ENCODE data around the gene FOXJ3. TPM values are rescaled to one million over a fixed set of nuclear protein-coding genes. Genes with fewer than 3 reads are reported as not detected.

The FOXJ3 gene
- 10 to 100 TPM; 47.8 to 50.5 (median 49.8) TPM for total RNA-seq

DNA sequence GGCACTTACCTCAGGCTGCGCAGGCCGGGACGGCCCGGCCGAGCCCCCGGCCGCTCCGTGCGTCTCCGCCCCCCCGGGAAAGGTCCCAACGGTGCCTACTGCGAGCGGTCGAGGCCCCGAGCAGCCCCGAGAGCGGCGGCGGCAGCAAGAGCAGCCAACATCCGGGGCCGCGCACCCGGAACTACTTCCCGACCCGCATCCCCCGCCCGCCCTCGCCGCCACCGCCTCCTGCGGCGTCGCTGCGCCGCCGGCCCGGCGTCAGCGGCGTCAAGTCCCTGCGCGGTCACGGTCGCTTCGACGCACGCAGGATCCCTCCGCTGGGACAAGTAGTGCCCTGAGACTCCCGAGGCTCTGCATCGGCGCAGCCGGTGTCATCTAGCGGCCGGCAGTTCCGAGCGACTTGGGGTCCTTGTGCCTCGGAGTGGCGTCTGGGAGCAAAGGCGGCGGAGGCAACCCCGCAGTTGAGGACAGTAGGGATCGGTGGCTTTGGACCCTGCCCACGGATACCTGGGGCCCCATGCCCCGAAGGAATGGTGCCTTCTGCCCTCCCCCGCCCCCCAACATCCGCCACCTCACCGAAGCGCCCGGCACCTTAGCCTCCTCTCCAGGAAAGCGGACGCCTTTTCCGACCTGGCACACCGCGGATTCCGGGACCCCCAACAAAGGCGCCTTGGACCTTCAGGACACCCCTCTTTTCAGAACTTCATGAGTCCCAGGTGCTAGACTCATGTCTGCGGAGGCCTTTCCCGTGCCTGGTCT lies at the start of gene FOXJ3:
Gene FOXJ3 (minus strand): TSS at position 186 of the 759 bp plus-strand sequence. CDS start 24,142 bp downstream, outside the sequence.
- DNase-seq, result peak; percentile 93
- no peaks in the 10 kb centered on the region for H3K9me3 Mint-ChIP-seq
- H3K27me3 Mint-ChIP-seq (ENCODE audit: low read depth), result no peaks in the 10 kb centered on the region
- peak within 1 kb of the TSS; percentile 89 for H3K4me3 Mint-ChIP-seq
- peaks cover 7% of the 10 kb centered on the region for H3K36me3 Mint-ChIP-seq (ENCODE audit: insufficient read depth)
- H3K4me1 Mint-ChIP-seq (ENCODE audit: low read depth), result peaks cover 45% of the 10 kb centered on the region
- peak; percentile 92 to 95 for ATAC-seq

DNA sequence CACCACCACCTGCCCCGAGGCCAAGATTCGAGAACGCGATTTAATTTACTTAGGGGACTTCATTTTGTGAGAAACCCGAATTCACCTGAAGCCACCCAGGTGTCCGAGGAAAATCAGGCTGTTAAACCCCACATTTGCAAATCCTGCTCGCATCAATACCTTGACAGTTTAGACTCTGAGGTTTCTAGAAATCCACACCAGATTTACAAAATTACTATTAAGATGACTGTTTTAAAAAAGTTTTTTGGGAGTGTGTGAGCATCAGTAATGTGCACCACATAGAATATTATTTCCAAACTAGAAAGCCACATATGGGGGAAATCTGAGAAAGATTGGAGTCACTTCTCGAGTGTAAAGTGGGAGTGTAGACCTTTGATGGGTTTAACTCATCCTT lies 46.2 kb upstream of the FOXJ3 start:
- Mint-ChIP-seq H3K4me1 (ENCODE audit: low read depth) (peaks cover 6% of the 10 kb centered on the region), H3K36me3 (ENCODE audit: insufficient read depth) (no peaks in the 10 kb centered on the region), H3K9me3 (no peaks in the 10 kb centered on the region), H3K27me3 (ENCODE audit: low read depth) (peaks cover 48% of the 10 kb centered on the region), H3K4me3 (peak overlapping the region; percentile 76)
- no peak for ATAC-seq
- DNase-seq, result no peak

DNA sequence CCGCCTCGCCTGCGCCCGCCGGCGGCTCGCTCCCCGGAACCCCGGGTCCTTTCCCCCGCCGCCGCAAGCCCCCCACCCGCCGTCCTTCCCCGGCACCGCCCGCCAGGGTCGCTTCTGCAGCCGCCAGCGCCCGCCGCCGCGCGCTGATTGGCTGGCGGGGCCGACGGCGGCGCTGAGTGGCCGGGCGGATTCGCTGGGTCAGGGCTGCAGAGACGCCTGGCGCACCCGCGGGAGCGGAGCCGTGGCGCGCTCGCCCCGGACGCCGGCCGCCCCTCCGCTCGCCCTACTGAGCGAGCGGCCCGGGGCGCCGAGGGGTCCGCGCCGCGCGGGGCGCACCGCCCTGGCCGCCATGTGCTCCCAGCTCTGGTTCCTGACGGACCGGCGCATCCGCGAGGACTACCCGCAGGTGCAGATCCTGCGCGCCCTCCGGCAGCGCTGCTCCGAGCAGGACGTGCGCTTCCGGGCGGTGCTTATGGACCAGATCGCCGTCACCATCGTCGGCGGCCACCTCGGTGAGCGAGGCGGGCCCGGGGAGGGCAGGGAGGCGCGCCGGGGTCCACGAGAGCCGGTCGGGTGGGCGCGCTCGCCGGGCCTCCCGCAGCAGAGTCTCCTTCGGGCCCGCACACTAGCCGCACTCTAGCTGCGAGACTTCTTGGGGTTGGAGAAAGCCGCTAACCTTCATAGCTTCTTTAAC lies 45.7 kb upstream of the FOXJ3 start, which contains the start of gene RIMKLA:
Gene RIMKLA (plus strand): TSS at position 207 of the 694 bp plus-strand sequence. CDS start 143 bp downstream, at position 350.
- Mint-ChIP-seq H3K4me1 (ENCODE audit: low read depth) (peaks cover 6% of the 10 kb centered on the region), H3K36me3 (ENCODE audit: insufficient read depth) (no peaks in the 10 kb centered on the region), H3K9me3 (no peaks in the 10 kb centered on the region), H3K27me3 (ENCODE audit: low read depth) (peaks cover 49% of the 10 kb centered on the region), H3K4me3 (peak within 1 kb of the TSS; percentile 77)
- peak; percentile 93 to 96 for ATAC-seq
- DNase-seq, result peak; percentile 21

GRCh38 chr1:42379794-42380585 lies 45.0 kb upstream of the FOXJ3 start:
- Mint-ChIP-seq H3K4me1 (ENCODE audit: low read depth) (peaks cover 6% of the 10 kb centered on the region), H3K4me3 (peak overlapping the region; percentile 77), H3K27me3 (ENCODE audit: low read depth) (peaks cover 51% of the 10 kb centered on the region), H3K9me3 (no peaks in the 10 kb centered on the region), H3K36me3 (ENCODE audit: insufficient read depth) (no peaks in the 10 kb centered on the region)
- no peak for DNase-seq
- peak; percentile 61 to 66 for ATAC-seq

DNA sequence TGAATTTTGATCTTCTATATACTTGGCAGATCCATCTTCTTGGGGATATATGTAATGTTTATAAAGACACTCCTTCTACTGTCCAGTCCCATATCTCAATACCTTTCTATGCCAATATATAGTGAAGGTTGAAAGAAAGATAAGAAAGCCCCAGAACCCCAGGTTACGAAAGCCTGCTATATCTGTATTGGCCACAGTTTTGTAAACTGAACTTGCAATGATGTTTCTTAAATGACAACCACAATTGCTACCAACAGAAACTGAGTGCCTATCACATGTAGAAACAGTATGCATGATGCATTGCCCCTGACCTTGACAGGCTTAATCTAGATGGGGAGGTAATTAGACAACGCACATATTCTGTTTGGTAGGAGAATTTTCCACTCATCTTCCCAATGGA lies 37.8 kb upstream of the FOXJ3 start:
- Mint-ChIP-seq H3K36me3 (ENCODE audit: insufficient read depth) (no peaks in the 10 kb centered on the region), H3K4me1 (ENCODE audit: low read depth) (no peaks in the 10 kb centered on the region), H3K27me3 (ENCODE audit: low read depth) (peaks cover 17% of the 10 kb centered on the region), H3K9me3 (no peaks in the 10 kb centered on the region), H3K4me3 (no peak overlapping the region)
- no peak for ATAC-seq
- no peak for DNase-seq

DNA sequence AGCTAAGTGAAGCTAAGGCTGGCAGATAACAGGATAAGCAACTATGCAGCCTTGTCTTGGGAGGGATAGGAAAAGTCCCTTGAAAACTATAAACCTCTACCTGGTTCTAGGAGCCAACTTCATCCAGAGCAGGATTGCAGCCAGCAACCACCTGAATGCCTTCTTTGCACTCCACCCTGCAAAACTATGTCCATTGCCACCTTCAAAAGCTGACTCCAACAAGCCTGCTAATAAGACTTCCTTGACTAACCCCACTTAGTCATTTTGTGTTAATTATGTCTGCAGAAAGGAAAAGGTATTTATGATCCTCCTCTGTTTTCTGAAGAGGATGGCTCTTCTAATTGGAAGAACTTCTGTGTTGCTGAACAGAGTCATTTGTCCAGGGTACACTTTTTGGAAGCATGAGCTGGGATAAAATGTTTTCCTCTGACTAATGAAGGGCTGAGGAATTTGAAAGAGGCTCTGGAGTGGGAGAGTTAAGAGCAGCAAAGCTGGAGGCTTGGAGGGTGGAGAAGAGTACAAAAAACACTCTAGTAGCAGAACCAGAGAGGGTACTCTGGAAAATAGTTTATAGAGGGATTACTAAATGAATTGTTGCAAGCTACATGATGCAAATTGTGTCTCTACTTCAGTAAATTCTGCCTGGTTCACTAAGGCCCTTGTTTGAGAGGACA lies 36.0 kb upstream of the FOXJ3 start:
- ATAC-seq (no peak), DNase-seq (no peak)
- H3K4me3 Mint-ChIP-seq, result no peak overlapping the region
- no peaks in the 10 kb centered on the region for H3K36me3 Mint-ChIP-seq (ENCODE audit: insufficient read depth)
- no peaks in the 10 kb centered on the region for H3K9me3 Mint-ChIP-seq
- no peaks in the 10 kb centered on the region for H3K4me1 Mint-ChIP-seq (ENCODE audit: low read depth)
- H3K27me3 Mint-ChIP-seq (ENCODE audit: low read depth), result peaks cover 17% of the 10 kb centered on the region

GRCh38 chr1:42369471-42369870 lies 34.4 kb upstream of the FOXJ3 start:
- Mint-ChIP-seq H3K9me3 (no peaks in the 10 kb centered on the region), H3K4me1 (ENCODE audit: low read depth) (no peaks in the 10 kb centered on the region), H3K36me3 (ENCODE audit: insufficient read depth) (no peaks in the 10 kb centered on the region), H3K27me3 (ENCODE audit: low read depth) (peaks cover 13% of the 10 kb centered on the region), H3K4me3 (no peak overlapping the region)
- DNase-seq, result no peak
- ATAC-seq, result no peak

DNA sequence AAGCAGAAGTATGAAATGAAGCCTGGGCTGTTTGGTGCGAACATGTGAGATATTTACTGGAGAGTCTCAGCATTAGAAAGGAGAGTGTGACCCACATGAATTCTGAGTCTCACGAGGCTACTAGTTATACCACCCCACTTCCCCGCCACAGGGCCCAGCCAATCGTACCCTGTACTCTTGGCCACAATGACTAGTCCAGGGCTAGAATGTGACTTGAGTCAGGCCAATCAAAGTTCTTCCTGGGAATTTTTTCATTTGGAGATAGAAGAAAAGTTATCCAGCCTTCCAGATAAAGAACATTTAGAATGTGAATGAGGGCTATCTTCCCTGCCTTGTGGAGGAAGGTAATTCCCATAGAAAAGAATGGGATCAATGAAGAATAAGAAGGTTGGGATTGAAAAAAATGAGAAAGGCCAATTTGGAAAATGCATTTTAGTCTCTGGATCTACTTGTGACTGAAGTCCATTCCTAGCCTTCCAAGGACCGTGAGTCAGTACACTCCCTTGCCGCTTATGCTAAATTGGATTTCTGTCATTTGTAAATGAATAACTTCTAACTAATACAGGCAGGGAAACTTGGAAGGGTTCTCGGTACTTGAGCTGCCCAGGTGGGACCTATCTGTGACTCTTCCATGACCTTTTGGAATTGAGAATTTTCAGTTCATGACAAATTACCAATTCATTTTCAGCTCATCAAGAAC lies 33.2 kb upstream of the FOXJ3 start:
- H3K27me3 Mint-ChIP-seq (ENCODE audit: low read depth), result peaks cover 13% of the 10 kb centered on the region
- no peak overlapping the region for H3K4me3 Mint-ChIP-seq
- ATAC-seq (no peak), DNase-seq (no peak)
- H3K9me3 Mint-ChIP-seq, result no peaks in the 10 kb centered on the region
- H3K36me3 Mint-ChIP-seq (ENCODE audit: insufficient read depth), result no peaks in the 10 kb centered on the region
- no peaks in the 10 kb centered on the region for H3K4me1 Mint-ChIP-seq (ENCODE audit: low read depth)

- ATAC-seq (no peak), DNase-seq (no peak)
- Mint-ChIP-seq H3K27me3 (ENCODE audit: low read depth) (peaks cover 8% of the 10 kb centered on the region), H3K4me3 (no peak overlapping the region), H3K9me3 (no peaks in the 10 kb centered on the region), H3K36me3 (ENCODE audit: insufficient read depth) (no peaks in the 10 kb centered on the region), H3K4me1 (ENCODE audit: low read depth) (no peaks in the 10 kb centered on the region)
Measured at GRCh38 chr1:42365118-42365517, 30.1 kb upstream of the FOXJ3 start.

DNA sequence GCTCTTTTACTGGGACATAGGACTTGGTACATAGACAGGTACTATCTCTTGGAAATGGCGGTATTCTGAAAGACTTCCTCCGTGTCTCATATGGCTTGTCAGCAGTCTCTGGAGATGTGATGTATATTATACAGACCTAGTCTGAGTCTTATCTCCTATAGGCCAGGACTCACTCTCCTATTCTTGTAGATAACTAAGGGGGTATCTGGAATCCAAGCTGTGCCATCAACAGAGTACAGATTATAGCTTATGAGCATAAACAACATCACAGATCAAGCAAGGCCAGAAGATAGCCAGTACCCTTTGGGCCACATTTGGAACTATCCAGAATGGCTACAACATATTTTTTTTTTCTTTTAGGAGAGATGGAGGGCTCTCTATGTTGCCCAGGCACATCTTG lies 29.5 kb upstream of the FOXJ3 start:
- DNase-seq (no peak), ATAC-seq (no peak)
- Mint-ChIP-seq H3K9me3 (no peaks in the 10 kb centered on the region), H3K27me3 (ENCODE audit: low read depth) (peaks cover 8% of the 10 kb centered on the region), H3K4me3 (no peak overlapping the region), H3K4me1 (ENCODE audit: low read depth) (no peaks in the 10 kb centered on the region), H3K36me3 (ENCODE audit: insufficient read depth) (no peaks in the 10 kb centered on the region)

DNA sequence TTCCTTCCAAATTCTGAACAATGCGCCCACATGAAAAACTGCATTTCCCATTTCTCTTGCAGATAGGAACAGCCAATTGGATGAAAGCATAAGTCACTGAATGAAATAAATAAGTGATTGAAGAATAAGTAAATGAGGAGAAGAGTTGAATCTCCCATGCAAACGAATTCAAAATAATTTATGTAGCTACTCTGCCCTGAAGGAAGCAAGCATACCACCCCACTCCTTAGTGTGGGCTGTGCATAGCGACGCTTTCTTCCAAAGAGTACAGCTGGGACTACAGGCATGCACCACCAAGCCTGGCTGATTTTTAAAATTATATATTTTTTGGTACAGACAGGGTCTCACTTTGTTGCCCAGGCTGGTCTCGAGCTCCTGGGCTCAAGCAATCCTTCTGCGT lies 29.1 kb upstream of the FOXJ3 start:
- Mint-ChIP-seq H3K9me3 (no peaks in the 10 kb centered on the region), H3K4me1 (ENCODE audit: low read depth) (no peaks in the 10 kb centered on the region), H3K27me3 (ENCODE audit: low read depth) (peaks cover 8% of the 10 kb centered on the region), H3K36me3 (ENCODE audit: insufficient read depth) (no peaks in the 10 kb centered on the region), H3K4me3 (no peak overlapping the region)
- ATAC-seq, result no peak
- no peak for DNase-seq

GRCh38 chr1:42359466-42359865 lies 24.4 kb upstream of the FOXJ3 start:
- ATAC-seq (no peak), DNase-seq (no peak)
- Mint-ChIP-seq H3K36me3 (ENCODE audit: insufficient read depth) (no peaks in the 10 kb centered on the region), H3K9me3 (no peaks in the 10 kb centered on the region), H3K27me3 (ENCODE audit: low read depth) (peaks cover 5% of the 10 kb centered on the region), H3K4me1 (ENCODE audit: low read depth) (peaks cover 4% of the 10 kb centered on the region), H3K4me3 (no peak overlapping the region)

- no peak for DNase-seq
- Mint-ChIP-seq H3K4me3 (no peak overlapping the region), H3K4me1 (ENCODE audit: low read depth) (peaks cover 4% of the 10 kb centered on the region), H3K36me3 (ENCODE audit: insufficient read depth) (no peaks in the 10 kb centered on the region), H3K27me3 (ENCODE audit: low read depth) (peaks cover 5% of the 10 kb centered on the region), H3K9me3 (no peaks in the 10 kb centered on the region)
- ATAC-seq, result peak; percentile 83 to 90
Measured at GRCh38 chr1:42358791-42359190, 23.8 kb upstream of the FOXJ3 start.

Data from activated T-cell treated with anti-CD3 and anti-CD28 coated beads, Interleukin-2, amount 50 U/mL, for 4 hours (primary cell).